ENCODE data around the gene RCSD1.

DNA sequence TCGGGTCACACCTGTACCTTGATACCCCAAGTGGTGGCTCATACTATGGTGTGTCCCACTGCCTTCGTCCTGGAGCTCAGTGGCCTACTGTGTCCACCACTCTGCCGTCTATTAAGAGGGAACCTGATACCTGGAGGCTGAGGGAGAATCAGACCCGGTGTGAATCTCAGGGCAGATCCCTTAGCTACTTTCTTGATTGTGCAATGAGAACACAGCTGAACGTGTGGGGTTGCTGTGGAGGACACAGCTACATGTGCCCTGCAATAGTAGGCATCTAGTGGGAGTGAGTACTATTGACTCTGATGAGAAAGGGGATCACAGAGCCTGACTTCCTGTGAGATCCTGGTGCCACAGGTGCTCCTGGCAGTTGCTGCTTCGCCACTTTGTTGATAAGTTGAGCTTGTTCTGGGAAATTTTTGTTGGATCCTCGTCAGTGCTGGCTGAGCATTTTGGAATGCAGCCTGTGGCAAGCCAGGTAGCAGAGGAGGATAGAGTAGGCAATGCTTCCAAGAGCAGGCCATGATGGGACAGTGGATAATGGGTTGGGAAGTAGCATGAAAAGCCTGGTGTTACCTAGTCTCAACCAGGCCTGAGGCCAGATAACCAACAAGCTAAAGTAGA, 63.5 kb downstream of the RCSD1 start:
- TF ChIP-seq, protein P1, sequence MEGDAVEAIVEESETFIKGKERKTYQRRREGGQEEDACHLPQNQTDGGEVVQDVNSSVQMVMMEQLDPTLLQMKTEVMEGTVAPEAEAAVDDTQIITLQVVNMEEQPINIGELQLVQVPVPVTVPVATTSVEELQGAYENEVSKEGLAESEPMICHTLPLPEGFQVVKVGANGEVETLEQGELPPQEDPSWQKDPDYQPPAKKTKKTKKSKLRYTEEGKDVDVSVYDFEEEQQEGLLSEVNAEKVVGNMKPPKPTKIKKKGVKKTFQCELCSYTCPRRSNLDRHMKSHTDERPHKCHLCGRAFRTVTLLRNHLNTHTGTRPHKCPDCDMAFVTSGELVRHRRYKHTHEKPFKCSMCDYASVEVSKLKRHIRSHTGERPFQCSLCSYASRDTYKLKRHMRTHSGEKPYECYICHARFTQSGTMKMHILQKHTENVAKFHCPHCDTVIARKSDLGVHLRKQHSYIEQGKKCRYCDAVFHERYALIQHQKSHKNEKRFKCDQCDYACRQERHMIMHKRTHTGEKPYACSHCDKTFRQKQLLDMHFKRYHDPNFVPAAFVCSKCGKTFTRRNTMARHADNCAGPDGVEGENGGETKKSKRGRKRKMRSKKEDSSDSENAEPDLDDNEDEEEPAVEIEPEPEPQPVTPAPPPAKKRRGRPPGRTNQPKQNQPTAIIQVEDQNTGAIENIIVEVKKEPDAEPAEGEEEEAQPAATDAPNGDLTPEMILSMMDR (IDR thresholded peaks at IDR 0.05; ENCODE audit: low read depth, low read length) = no peak
- no peak for TF ChIP-seq POLR2A (IDR thresholded peaks at IDR 0.05; ENCODE audit: extremely low read depth, insufficient read length)

All from NB4 (cell line).